NCI-H526 (cell line): ENCODE data around the gene FGF21.
A peak's percentile ranks its signal among the peaks of the same experiment; 100 is the strongest.

ENCODE experiments used
- DNase-seq, 2 experiments: peaks; one replicate each; lab custom pipeline; 2025; lab: John Stamatoyannopoulos, UW

Gene FGF21

DNA sequence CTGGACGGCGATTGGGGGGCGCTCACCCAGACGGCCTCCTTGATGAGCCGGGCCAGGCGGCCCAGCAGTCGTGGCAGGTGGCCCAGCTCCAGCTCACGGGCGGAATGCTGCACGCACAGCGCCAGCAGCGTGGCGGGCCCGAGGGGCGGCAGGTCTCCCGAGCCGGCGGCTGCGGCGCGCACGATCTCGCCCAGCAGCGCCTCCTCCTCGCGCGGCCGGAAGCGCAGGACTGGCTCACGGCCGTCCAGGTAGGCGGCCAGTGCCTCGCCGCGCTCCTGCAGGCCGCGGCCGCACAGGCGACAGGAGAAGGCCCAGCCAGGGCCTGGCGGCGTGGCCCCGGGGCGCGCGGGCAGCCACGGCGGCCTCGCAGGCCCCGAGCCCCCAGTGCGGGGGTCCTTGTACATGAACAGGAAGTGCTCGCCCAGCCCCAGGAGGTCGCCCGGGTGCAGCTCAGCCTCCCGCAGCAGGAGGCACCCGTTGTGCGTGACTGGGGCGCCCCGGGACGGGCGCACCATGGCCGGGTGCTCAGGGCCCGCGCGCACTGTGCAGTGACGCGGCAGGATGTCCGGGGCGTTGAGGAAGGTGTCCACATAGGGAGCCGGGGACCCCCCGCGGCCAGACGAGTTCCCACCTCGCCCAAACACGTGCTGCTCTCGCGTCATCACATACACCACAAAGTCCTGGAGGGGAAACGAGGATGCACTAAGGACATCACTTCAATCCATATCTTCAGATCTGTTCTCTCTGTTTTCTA, 26.2 kb upstream of the FGF21 start:
- no peak for DNase-seq

DNA sequence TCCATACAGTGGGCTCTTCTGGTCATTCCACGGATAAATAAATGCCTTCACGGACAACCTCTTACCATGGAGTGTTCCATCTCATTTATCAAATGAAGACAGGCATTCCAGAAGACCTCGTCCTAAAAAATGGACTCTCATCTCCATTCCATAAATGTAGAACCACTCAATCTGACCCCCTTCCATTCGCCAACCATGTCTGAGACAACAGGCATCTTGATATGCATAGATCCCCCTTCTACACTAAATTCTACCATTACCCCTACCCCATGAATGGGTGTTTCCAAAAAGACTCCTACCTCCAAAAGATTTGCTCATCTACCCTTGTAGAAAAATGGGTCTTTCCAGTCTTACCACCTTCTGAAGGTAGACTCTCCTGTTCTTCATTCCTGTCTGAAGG, 23.9 kb upstream of the FGF21 start:
- no peak for DNase-seq

DNA sequence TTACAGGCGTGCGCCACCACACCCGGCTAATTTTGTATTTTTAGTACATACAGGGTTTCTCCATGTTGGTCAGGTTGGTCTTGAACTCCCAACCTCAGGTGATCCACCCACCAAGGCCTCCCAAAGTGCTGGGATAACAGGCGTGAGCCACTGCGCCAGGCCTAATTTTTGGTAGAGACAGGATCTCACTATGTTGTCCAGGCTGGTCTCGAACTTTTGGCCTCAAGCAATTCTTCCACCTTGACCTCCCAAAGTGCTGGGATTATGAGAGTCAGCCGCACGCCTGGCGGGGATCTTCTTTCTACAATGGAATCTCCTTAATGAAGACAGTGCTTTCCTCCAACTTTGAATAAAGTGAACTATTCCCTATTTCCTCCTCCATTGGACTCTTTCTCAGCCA, 20.7 kb upstream of the FGF21 start:
- DNase-seq = no peak

DNA sequence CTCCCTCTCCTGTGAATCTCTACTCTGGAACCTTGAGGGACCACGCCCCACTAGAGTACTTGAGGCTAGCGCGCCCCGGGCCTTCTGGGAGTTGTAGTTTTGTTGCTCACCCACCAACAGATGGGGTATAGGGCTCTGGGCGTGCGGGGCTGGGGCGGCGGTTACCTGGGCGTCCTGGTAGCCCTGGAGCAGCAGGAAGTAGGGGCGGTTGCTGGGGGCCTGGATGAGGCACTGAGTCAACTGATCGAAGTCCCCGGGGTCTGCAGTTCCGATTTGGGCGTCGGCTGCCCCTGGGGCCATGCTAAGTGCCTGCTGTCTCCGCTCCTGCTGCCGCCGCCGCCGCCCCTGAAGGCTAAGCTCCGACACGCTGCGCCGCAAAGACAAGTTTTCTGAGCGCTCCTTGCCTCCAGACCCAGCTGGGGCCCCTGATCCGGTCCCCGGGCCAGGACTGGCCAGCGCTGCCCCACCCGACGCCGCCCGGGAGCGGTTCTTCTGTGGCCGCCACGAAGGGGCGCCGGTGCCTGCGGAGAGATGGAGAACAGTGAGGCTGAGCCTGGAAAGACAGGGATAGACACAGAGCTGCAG, 20.2 kb upstream of the FGF21 start:
- DNase-seq = peak; percentile 75 to 87

DNA sequence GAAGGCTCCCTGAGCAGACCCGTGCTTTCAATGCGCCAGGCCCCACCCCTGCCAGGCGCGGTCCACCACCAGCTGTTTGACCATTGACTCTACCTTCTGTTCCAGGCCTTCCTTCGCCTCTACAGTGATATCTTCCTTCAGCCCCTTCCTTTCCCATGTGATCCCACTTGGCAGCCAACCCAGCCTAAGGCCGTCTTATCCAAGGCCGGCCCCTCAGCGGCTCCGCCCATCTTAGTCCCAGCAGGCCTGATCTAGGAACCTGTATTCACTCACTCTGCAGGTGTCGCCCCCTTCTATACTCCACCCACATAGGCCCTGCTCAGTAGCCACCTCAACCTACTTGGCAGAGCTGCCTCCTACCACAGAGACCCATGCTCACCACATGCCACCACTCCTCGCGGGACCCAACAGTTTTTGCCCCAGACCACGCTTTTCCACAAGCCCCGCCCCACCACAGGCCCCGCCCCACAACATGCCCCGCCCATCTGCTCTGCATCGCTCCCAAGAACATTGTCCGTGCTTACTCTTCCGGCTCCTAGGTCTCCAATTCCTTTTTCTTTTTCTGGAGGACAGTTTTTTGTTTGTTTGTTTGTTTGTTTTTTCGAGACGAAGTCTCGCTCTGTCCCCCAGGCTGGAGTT, 17.8 kb upstream of the FGF21 start:
- DNase-seq = peak in 1 of 2 experiments; percentile 28

DNA sequence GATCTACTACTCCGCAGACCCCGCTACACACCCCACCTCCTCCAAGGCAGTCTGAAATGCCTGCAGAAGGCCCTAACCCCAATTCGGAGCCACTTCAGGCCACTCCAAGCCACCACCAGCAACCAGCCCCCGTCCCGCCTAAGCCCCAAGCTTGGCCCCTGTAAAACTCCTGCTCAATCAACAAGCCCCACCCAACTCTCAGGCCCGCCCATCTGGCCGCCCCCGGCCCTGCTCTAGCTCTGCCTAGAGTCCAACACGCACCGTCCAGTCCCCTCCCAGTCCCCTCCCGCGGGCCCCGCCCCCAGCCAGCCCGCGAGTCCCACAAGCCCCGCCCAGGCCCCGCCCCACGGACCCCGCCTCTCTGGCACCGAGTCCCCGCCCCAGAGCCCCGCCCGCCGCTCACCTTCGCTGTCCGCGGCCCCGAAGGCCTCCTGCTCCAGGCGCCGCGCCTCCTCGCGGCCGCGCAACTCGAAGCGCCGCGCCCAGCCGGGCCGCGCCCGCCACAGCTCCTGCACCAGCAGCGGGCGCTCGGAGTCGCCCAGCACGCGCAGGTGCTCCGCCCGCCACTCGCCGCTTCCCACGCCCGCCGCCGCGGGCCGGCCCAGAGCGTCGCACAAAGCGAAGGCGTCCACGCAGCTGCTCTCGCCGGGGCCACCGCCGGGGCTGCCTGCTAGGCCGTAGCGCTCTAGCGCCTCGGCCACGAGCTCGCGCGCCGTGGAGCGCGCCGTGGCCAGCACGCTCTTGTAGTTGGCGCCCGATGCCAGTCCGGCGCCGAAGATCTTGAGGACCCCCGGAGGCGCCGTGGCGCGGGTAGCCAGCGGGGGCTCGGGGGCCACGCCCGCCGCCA, 16.5 kb upstream of the FGF21 start:
- DNase-seq = peak; percentile 75 to 96

DNA sequence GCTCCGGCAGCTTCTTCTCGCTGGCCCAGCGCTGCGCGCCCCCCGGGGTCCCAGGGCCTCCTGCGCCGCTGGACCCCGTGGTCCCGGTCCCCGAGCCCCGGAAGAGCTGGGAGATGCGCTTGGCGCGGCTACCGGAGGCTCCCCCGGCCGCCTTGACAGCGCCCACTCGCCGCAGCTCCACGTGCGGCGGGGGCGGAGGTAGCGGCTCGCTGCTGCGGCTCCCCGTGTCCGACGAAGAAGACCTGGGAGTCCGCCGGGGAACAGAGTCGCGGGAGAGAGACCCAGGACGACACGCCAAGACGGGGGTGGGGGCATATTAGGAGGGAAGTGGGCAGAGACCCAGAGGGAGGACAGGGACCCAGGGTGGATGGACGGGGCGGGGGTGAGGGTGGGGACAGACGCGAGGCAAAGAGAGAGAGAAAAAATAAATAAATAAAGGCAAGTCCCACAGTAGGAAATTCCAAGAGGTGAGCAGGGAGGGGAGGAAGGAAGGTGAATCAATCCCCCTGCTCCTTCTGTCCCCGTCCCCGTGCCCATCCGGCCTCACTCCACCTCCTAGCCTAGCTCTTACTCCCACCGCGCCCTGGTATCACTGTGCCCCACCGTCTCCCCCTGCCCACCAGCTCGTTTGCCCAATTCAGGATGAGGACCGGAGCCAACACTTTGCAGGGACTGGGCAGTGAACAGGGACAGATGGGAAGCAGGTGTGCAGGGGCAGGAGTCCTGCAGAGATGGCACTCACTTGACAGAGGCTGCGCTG, 15.7 kb upstream of the FGF21 start:
- DNase-seq = peak in 1 of 2 experiments; percentile 35

DNA sequence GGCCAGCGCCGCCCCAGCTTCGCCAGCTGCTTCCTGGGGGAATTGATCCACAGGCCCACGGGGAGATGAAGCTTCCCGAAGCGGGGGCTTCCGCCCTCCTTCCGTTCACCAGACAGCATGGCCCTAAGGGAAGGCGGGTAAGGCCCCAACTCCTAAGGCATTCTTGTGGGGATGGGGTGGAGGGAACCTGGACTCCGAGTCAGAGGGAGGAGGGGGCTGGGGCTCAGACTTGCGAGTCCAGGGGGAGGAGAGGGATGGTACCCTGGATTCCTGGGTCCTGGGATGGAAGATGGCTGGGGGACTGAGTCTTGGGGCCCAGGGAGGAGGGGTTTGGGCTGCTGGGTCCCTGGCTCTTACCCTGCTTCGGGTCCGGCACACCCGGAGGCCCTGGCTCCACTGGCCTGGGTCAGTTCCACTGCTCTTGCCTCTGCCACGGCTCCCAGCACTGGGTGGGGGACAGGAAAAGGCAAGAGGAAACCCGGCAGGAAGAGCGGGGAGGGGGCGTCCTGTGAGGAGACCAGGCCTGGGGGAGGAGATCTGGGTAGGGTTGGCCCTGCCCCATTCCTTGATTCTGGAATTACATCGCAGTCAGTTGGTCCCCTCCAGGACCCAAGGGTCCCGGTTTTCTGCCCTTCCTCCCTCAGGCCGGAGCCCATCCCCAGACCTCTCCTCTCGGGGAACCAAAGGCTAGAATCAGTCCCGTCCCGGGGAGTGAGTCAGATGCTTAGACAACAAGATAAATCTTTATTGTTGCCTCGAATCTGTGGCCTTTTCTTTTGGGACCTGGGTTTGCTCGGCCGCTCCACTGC, 15.0 kb upstream of the FGF21 start, which contains the start of gene RASIP1:
Gene RASIP1 (minus strand): TSS at position 447 of the 809 bp plus-strand sequence. CDS start 328 bp downstream, at position 119.
- DNase-seq = no peak

DNA sequence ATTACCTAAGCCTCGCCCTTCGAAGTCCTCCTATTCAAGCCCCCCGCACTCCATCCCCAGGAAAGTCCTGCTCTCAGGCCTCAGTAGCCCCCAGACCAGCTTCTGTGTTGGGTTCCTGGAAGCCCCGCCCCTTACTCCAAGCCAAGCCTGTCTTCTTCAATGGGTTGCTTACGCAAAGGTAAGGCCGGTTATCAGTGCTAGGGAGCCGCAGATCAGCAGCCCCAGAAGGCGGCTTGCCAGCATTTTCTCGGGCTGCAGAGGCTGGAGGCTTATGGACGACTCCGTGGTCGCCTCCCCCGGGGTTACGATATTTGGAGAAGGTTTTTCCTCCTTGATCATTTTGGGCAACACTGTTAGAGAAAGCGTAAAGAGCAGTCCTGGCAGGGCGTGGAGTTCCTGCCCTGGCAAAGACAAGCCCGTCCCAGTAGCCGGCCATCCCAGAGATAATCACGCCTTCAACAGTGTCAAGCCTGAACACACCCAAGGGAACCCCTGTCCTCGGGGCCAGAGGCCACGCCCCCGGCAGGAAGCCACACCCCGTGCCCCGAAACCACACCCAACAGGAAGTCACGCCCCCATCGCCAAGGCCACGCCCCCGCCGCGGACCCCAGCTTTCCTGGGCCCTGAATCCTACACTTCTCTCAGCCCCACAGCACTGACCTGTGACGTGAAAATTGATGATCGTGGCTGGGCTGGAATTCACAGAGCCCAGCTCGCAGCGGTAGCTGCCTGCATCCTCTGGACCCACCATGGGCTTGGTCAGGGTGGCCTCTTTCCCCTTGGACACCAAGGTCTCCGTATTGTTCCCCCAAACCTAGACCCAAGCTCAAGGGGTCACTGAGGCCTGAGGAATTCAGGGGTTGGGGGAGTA, 14.0 kb upstream of the FGF21 start:
- DNase-seq = peak in 1 of 2 experiments; percentile 71

DNA sequence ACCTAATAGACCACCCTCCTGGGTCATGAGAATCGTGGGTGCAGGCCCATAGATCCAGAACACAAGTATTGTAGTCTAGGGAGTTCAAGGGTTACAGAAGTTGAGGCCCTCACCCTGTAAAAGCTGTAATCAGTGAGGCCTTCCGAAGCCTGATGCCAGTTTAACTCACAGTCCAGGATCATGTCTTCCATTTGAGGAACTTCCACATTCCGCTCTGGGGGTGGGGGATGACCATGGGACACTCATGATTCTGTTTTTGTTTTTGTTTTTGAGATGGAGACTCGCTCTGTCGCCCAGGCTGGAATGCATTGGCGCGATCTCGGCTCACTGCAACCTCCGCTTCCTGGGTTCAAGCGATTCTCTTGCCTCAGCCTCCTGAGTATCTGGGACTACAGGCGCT, 13.2 kb upstream of the FGF21 start:
- DNase-seq = no peak

DNA sequence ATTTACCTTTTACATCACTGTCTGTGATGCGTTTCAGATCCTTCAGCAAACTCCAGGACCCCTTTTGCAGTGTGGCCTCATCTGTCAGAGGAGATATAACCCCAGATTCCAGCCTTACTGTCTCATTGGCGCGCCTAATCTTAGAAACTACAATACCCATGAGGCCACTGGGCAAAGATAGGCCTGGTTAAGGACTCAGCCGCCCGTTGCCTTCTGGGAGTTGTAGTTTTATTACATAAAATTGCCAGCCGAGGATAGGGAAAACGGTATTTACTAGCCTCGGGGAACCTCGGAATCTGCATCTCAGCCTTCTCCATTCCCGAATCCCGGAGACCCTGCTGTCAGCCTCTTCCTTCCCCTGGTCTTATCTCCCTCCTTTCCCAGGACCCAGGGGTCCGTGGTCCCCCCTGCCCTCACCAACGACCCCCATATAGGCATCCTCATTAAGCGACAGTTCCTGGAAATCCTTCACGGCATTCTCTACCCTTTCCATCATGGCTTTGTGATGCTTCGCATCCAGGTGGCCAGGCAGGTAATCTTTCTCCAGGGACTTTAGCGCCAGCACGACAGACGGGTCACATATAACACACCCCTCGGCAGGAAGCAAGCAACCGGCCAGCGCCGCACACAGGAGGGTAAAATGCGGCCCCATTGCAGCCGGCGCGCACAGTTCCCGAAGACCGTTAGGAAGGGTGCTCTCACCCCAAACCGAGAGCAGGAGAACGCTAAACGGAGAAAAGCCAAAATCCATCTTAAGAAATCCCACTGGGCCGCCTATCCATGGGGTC, 9.9 kb upstream of the FGF21 start:
- peak; percentile 26 to 79 for DNase-seq

DNA sequence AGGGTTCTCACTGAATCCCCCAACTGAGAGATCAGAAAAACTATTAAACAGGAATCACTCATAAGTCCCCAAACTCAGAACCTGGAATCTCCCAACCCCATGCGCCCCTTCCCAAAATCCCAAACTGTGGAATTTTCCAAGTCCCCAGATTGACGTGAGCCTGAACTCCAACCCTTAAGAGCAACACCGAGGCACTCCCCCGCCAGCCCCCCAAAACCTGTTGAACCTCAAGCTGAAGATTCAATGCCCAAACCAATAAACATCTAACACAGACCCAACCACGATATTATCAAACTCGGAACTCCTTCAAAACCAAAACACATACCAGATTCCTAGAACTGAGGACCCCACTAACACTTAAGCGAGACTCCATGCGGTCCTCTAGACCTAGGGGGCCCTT, 9.2 kb upstream of the FGF21 start:
- DNase-seq = no peak

DNA sequence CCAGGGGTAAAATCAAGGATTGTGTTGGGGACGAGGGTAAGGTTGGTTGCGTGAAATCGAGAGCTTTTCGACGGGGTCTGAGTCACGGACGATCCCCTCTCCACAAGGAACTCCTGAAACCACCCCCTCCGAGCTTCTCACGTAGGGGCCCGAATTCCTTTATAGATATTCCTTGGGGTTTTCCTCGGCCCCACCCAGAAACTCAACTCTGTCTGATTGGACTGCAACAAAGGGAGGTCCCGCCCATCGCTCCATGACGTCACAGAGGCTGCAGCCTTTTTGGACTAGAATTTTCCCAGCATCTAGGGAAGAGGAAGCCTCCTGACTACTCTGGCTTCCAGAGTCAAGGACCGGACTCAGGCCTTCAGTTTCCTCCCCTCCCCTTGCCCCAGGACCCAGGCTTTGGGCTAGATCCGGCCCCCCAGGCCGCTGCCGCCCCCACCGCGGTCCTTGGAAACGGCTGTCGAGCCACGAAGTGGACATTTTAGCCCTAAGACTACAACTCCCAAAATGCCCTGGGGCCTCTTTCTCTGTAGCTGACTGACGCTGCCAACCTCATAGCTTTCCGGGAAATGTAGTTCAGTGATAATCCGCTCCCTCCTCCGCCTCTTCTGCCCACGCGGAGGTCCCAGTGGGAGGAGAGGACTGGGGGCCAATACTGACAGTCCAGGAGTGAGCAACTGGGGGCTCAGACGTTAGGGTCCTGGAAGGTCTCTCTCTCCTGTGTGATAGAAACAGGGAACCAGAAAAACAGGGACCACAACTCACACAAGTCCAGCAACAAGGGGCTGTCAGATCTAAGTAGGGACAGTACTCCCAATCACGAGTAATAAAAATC, 8.4 kb upstream of the FGF21 start, which contains the start of gene IZUMO1:
Gene IZUMO1 (minus strand): TSS at position 172 of the 838 bp plus-strand sequence. CDS start 1,050 bp downstream, outside the sequence.
- peak in 1 of 2 experiments; percentile 18 for DNase-seq

DNA sequence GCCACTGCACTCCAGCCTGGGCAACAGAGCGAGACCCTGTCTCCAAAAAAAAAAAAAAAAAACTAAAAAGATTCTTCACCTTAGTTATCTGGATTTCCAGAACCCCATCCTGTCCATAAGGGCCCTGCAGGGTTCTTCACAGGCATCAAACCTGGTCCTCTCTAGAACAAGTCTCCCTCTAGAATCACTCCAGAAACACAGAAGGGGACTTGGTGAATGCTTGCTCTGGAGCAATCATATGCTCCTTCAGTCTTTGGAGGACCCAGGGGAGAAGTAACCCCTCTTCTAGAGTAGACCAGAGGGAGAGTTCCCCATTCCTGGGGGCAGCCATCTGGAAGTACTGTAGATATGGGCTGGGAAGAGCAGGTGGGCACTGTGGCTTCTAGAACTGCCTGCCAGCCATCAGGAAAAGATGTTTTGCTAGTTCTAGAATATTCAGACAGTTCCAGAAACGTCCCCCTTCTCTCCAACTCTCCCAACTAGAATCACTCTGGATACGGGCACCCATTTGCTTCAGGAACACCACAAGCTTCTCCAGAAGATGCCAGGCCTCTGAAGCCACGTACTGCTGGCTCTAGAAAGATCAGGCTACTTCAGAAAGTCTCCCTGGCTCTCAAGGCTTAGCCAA, 5.6 kb upstream of the FGF21 start:
- DNase-seq = no peak

DNA sequence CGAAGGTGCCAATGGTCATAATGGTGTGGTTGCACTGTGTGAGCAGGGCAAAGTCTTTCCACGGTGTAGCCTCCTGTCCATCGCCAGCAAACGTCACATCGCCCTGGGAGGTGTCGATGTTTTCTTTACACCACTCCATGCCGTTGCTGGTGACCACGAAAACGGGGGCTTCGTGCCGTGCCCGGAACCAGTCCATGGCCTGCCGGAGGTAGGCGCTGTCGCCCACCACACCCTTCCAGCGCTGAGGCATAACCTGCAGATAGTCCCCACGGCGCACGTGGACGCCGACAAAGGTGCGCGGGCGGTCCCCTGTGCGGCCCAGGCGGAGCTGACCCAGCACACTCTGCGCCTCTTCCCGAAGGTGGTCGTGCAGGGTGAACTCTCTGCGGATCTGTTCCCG, 5.0 kb upstream of the FGF21 start:
- DNase-seq = no peak

DNA sequence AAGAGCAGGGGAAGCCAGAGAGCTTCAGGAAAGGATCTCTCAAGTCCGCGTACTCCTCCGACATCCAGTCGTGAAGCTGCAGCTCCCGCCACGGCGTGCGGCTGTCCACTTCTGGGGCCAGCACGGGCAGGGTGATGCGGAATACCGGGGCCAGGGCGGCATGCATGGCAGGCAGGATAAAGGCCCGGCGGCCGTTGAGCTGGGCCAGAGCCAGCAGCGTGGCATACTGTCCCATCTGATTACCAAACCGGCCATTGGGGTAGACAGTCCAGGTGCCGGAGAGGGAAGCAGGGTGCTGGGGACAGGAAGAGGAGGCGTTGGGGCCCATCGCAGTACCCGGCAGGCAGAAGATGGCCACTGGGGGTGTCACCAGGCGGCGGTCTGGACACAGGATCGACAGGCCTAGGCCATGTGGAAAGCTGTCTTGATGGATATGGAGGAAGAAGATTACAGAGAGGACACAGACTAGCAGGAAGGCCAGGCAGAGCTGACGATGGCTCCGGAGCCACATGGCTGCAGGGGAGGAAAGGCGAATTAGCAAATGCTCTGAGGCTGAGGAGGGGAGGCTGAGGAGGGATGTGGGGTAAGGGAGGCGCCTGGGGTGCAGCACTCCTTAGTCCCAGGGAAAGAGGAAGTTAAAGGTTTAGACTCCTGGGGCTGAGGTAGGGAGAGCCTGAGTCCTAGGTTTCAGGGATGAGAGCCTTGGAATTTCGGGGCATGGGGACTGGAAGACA, 4.4 kb upstream of the FGF21 start:
- DNase-seq = no peak
